Fibroblast of lung (primary cell): ENCODE results near the gene CDC5L. TPM values are rescaled to one million over a fixed set of nuclear protein-coding genes. Genes with fewer than 3 reads are reported as not detected.

Experiments
- DNase-seq, 2 donors: peaks; one replicate each; pipeline versions ENCODE4 v3.0.0 to v3.0.0-alpha.2; 2010; ENCODE audit warnings: low read depth in 2 of 2
- H2AFZ ChIP-seq: 2 replicates; pipeline ENCODE4 v1.5.1; 2012; ENCODE audit warnings: low read length, control low read depth, inconsistent platforms
- H3K27ac ChIP-seq: 2 replicates; pipeline ENCODE4 v1.5.1; 2011; ENCODE audit warnings: low read length, control low read depth; ENCODE audit not compliant: insufficient read depth
- H3K27me3 ChIP-seq: 2 replicates; pipeline ENCODE4 v1.5.1; 2011; ENCODE audit warnings: mild to moderate bottlenecking, low read length; ENCODE audit not compliant: control insufficient read depth, insufficient read depth
- H3K36me3 ChIP-seq: 2 replicates; pipeline ENCODE4 v1.5.1; 2011; ENCODE audit warnings: low read length; ENCODE audit not compliant: control insufficient read depth, insufficient read depth
- H3K4me1 ChIP-seq: 2 replicates; pipeline ENCODE4 v1.5.1; 2011; ENCODE audit warnings: low read length; ENCODE audit not compliant: control insufficient read depth, insufficient read depth; ENCODE audit errors: extremely low read depth
- H3K4me2 ChIP-seq: 2 replicates; pipeline ENCODE4 v1.5.1; 2011; ENCODE audit warnings: low read length, control low read depth; ENCODE audit not compliant: insufficient read depth; ENCODE audit errors: extremely low read depth
- H3K4me3 ChIP-seq, 4 experiments: fragments of 200-600 bp in 1 of 4; sonication (generic) in 1 of 4; replicated peaks in 1 of 4; 2 replicates each; pipeline ENCODE4 v1.5.1; 2011 to 2016; ENCODE audit warnings: low read length in 4 of 4, low read depth in 3 of 4, mild to moderate bottlenecking in 3 of 4, control low read depth in 2 of 4, inconsistent platforms in 1 of 4, mixed read lengths in 1 of 4; ENCODE audit not compliant: insufficient read depth in 1 of 4; ENCODE audit errors: control extremely low read depth in 1 of 4
- H3K79me2 ChIP-seq: 2 replicates; pipeline ENCODE4 v1.5.1; 2012; ENCODE audit warnings: mild to moderate bottlenecking, low read length, inconsistent platforms; ENCODE audit not compliant: control insufficient read depth, insufficient read depth
- H3K9ac ChIP-seq: 2 replicates; pipeline ENCODE4 v1.5.1; 2011; ENCODE audit warnings: mild to moderate bottlenecking, low read length, control low read depth; ENCODE audit not compliant: insufficient read depth
- H3K9me3 ChIP-seq: 2 replicates; pipeline ENCODE4 v1.5.1; 2012; ENCODE audit warnings: low read depth, low read length; ENCODE audit not compliant: control insufficient read depth, insufficient read depth
- H4K20me1 ChIP-seq: 2 replicates; pipeline ENCODE4 v1.5.1; 2011; ENCODE audit warnings: low read length; ENCODE audit not compliant: control insufficient read depth, insufficient read depth; ENCODE audit errors: extremely low read depth
- CTCF ChIP-seq, 2 donors: IDR thresholded peaks in 1 of 2; conservative IDR thresholded peaks in 1 of 2; 1 replicate in 1 of 2; 2 replicates in 1 of 2; pipeline ENCODE4 v1.5.1; 2011 to 2012; ENCODE audit warnings: low read length in 2 of 2, control low read depth in 1 of 2, inconsistent platforms in 1 of 2, low read depth in 1 of 2, mild to moderate bottlenecking in 1 of 2
- EZH2 ChIP-seq: IDR thresholded peaks from 2 replicates; pipeline ENCODE4 v1.5.1; 2012; ENCODE audit warnings: low read length, control low read depth, mild to moderate bottlenecking; ENCODE audit errors: missing control alignments
- polyA plus RNA-seq, 2 donors: library from polyadenylated mRNA; depleted of rRNA in 1 of 2; stranded (reverse) in 1 of 2; unstranded in 1 of 2; fragments of >200 nt; gene quantifications; 2 replicates each; pipeline ENCODE4 v1.2.1, GENCODE V29; 2011 to 2012; ENCODE audit warnings: missing spikeins in 1 of 2
- total RNA-seq: library from RNA; depleted of rRNA; stranded (reverse); fragments of >200 nt; gene quantifications from 2 replicates; pipeline ENCODE4 v1.2.1, GENCODE V29; 2014

Gene CDC5L
- total and polyA plus RNA-seq, 2 donors (not counting 1 experiment from before 2014, with no cell fraction given), result 18.7 to 22.5 TPM

GRCh38 chr6:44451803-44452695 lies 64.5 kb downstream of the CDC5L start:
- Histone ChIP-seq H2AFZ (no peak overlapping the region), H3K9ac (no peak overlapping the region), H3K36me3 (peaks cover 6% of the 10 kb centered on the region), H4K20me1 (no peaks in the 10 kb centered on the region), H3K27me3 (no peaks in the 10 kb centered on the region), H3K4me3 (no peak overlapping the region), H3K4me2 (peak overlapping the region; percentile 67), H3K9me3 (no peaks in the 10 kb centered on the region), H3K27ac (peak overlapping the region; percentile 67), H3K4me1 (peaks cover 16% of the 10 kb centered on the region), H3K79me2 (no peaks in the 10 kb centered on the region)
- DNase-seq, result no peak
- TF ChIP-seq CTCF (conservative IDR thresholded peaks at IDR 0.05 in 1 of 2, IDR thresholded peaks at IDR 0.05 in 1 of 2; ENCODE audit: low read depth in 1 of 2, low read length in 2 of 2), result no peak
- TF ChIP-seq EZH2, result no peak

GRCh38 chr6:44452725-44453124 lies 65.2 kb downstream of the CDC5L start:
- Histone ChIP-seq H3K9ac (no peak overlapping the region), H3K9me3 (no peaks in the 10 kb centered on the region), H2AFZ (no peak overlapping the region), H3K79me2 (no peaks in the 10 kb centered on the region), H3K36me3 (peaks cover 6% of the 10 kb centered on the region), H3K4me3 (no peak overlapping the region), H3K27me3 (no peaks in the 10 kb centered on the region), H3K4me1 (peaks cover 16% of the 10 kb centered on the region), H3K4me2 (peak overlapping the region; percentile 67), H3K27ac (peak overlapping the region; percentile 67), H4K20me1 (no peaks in the 10 kb centered on the region)
- TF ChIP-seq EZH2 (no peak), CTCF (conservative IDR thresholded peaks at IDR 0.05 in 1 of 2, IDR thresholded peaks at IDR 0.05 in 1 of 2; ENCODE audit: low read depth in 1 of 2, low read length in 2 of 2) (no peak)
- peak; percentile 48 to 64 for DNase-seq

DNA sequence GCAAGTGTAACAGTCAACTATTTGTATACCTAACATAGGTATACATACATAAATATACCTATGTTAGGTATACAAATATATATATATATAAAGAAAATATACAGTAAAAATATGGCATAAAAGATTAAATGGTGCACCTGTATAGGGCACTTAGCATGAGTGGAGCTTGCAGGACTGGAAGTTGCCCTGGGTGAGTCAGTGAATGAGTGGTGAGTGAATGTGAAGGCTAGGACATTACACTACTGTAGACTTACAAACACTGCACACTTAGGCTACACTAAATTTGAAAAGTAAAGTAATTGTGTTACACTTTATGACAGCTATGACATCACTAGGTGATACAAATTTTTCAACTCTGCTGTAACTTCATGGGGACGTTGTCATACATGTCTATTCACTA lies 65.6 kb downstream of the CDC5L start:
- H3K27me3 ChIP-seq, result no peaks in the 10 kb centered on the region
- no peak overlapping the region for H3K9ac ChIP-seq
- H3K4me2 ChIP-seq, result no peak overlapping the region
- H3K79me2 ChIP-seq, result no peaks in the 10 kb centered on the region
- peaks cover 16% of the 10 kb centered on the region for H3K4me1 ChIP-seq
- DNase-seq, result no peak
- TF ChIP-seq EZH2 (no peak), CTCF (conservative IDR thresholded peaks at IDR 0.05 in 1 of 2, IDR thresholded peaks at IDR 0.05 in 1 of 2; ENCODE audit: low read depth in 1 of 2, low read length in 2 of 2) (no peak)
- H3K27ac ChIP-seq, result peak overlapping the region; percentile 41
- H3K36me3 ChIP-seq, result peaks cover 4% of the 10 kb centered on the region
- no peak overlapping the region for H3K4me3 ChIP-seq
- H4K20me1 ChIP-seq, result no peaks in the 10 kb centered on the region
- H3K9me3 ChIP-seq, result no peaks in the 10 kb centered on the region
- H2AFZ ChIP-seq, result no peak overlapping the region
